GM23248 (cell line): ENCODE results near the gene GPS1.

ENCODE experiments used
- EZH2 ChIP-seq: fragments of 200-600 bp; sonication (generic); IDR thresholded peaks from 2 replicates; pipeline ENCODE4 v1.6.1; 2018; ENCODE audit warnings: antibody characterized with exemption, mild to moderate bottlenecking; ENCODE audit not compliant: insufficient read depth, poor library complexity, severe bottlenecking
- EZH2phosphoT487 ChIP-seq: fragments of 200-600 bp; sonication (generic); IDR thresholded peaks from 2 replicates; pipeline ENCODE4 v1.6.1; 2018; ENCODE audit warnings: antibody characterized with exemption, moderate library complexity, mild to moderate bottlenecking, low read depth; ENCODE audit not compliant: insufficient read depth

DNA sequence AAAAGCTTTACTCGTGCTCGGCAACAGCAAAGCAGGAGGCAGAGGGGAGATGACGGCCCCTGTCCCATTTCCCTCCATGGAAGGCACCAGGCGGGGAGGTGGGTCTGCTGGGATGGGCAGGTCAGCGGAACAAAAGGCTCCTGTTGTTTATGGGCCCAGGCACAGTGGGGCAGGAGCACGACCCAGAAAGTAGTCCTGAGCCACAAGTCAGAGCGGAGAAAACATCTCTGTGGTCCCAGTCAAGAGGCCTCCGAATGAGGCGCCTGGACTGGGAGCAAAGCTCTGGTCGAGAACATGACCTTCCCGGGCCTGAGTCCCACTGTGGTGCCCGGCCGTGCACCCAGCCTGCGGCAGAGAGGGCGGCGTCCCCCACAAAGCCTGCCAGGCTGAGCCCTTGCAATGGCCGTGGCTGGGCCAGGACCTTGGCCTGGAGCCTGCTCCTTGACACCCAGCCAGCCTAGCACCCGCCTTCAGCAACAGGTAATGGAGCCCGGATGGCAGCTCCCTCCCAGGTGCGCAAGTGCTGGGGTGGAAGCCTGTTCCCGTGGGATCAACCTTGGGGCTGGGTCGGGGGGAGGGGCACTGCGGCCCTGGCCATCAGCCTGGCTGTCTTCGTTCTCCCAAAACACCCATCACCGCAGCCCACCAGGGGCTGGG, 3.7 kb upstream of the GPS1 start:
- no peak for TF ChIP-seq EZH2
- no peak for TF ChIP-seq EZH2phosphoT487
